Spleen (tissue), 7 donors: ENCODE measurements around the gene C8G.
A peak's percentile ranks its signal among the peaks of the same experiment; 100 is the strongest.

Experiments used
- CTCF ChIP-seq, 11 experiments: fragments of 200-600 bp in 7 of 11; fragments of 450-650 bp in 4 of 11; sonication (generic) in 4 of 11; IDR thresholded peaks in 8 of 11; conservative IDR thresholded peaks in 3 of 11; 1 replicate in 7 of 11; 2 replicates in 4 of 11; pipeline versions ENCODE4 v1.4.0 to v1.8.0; 2016 to 2021; ENCODE audit warnings: antibody characterized with exemption in 11 of 11, inconsistent platforms in 4 of 11, mild to moderate bottlenecking in 1 of 11
- POLR2A ChIP-seq, 3 donors: fragments of 450-650 bp; IDR thresholded peaks; one replicate each; pipeline ENCODE4 v1.5.1; 2017; ENCODE audit warnings: antibody characterized with exemption in 3 of 3, mild to moderate bottlenecking in 1 of 3
- POLR2AphosphoS5 ChIP-seq, 3 donors: sonication (generic); formaldehyde crosslinking; IDR thresholded peaks; one replicate each; pipeline ENCODE4 v1.5.1; 2017; ENCODE audit warnings: antibody characterized with exemption in 3 of 3
- donor health status: DM: no; HTN: no; CAD: no; lungs with moderate emphysema.
- donor health status: DM: no; HTN: no; CAD: no.
- donor health status: DM: no; HTN: no; CAD: no.

GRCh38 chr9:136913701-136914438 lies 31.2 kb upstream of the C8G start:
- TF ChIP-seq CTCF (IDR thresholded peaks at IDR 0.05 in 8 of 11, conservative IDR thresholded peaks at IDR 0.05 in 3 of 11) (no peak), POLR2AphosphoS5 (IDR thresholded peaks at IDR 0.05) (peak in 1 of 3 donors; percentile 8), POLR2A (IDR thresholded peaks at IDR 0.05) (no peak)
